SK-N-MC (cell line): ENCODE results near the gene AKAP6.

Experiments used
- EZH2 ChIP-seq: fragments of 200-600 bp; sonication (generic); IDR thresholded peaks from one replicate; pipeline ENCODE4 v1.6.1; 2017; ENCODE audit warnings: antibody characterized with exemption
- FOXP2 ChIP-seq: optimal IDR thresholded peaks from 2 replicates; pipeline ENCODE3; 2011; ENCODE audit warnings: mild to moderate bottlenecking, moderate library complexity; ENCODE audit not compliant: insufficient read depth; ENCODE audit errors: extremely low read length, control extremely low read depth
- POLR2AphosphoS5 ChIP-seq: IDR thresholded peaks from 2 replicates; pipeline ENCODE4 v1.6.1; 2012; ENCODE audit warnings: mild to moderate bottlenecking, low read depth, low read length, borderline replicate concordance

DNA sequence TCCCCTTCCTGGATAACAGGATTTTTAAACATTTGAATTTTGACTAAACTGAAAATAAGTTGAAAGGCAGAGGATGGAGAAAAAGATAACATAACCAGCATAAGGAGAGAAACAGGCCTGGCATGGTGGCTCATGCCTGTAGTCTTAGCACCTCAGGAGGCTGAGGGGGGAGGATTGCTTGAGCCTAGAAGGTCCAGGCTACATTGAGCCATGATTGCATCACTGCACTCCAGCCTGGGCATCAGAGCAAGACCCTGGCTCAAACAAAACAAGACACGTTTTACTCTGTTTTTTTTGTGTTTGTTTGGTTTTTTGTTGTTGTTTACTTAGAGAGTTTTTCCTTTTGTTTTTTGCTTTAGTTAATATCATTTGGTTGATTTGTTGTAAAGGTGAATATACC is 8.7 kb downstream of the AKAP6 start:
- no peak for TF ChIP-seq POLR2AphosphoS5
- no peak for TF ChIP-seq EZH2
- no peak for TF ChIP-seq FOXP2
